GM10847 (cell line): ENCODE data around the gene MRAP.

ENCODE experiments used
- POLR2A ChIP-seq: IDR thresholded peaks from 2 replicates; pipeline ENCODE4 v1.6.1; 2011; ENCODE audit not compliant: insufficient read length; ENCODE audit errors: extremely low read depth

Gene MRAP

GRCh38 chr21:32282992-32283391, 15.7 kb upstream of the MRAP start:
- no peak for TF ChIP-seq POLR2A

GRCh38 chr21:32285476-32285875, 13.2 kb upstream of the MRAP start:
- no peak for TF ChIP-seq POLR2A

GRCh38 chr21:32297449-32297848, 1.2 kb upstream of the MRAP start:
- TF ChIP-seq POLR2A = no peak

GRCh38 chr21:32298148-32298559, 501 bp upstream of the MRAP start:
- TF ChIP-seq POLR2A = no peak

- no peak for TF ChIP-seq POLR2A
Observed at GRCh38 chr21:32299695-32300094, 1.0 kb downstream of the MRAP start.

- TF ChIP-seq POLR2A = no peak
Observed at GRCh38 chr21:32300117-32300681, 1.5 kb downstream of the MRAP start.

GRCh38 chr21:32301596-32301995, 2.9 kb downstream of the MRAP start:
- TF ChIP-seq POLR2A = no peak

GRCh38 chr21:32302560-32302959, 3.9 kb downstream of the MRAP start:
- no peak for TF ChIP-seq POLR2A

- TF ChIP-seq POLR2A = no peak
Observed at GRCh38 chr21:32303385-32303784, 4.7 kb downstream of the MRAP start.

GRCh38 chr21:32304998-32305397, 6.3 kb downstream of the MRAP start:
- TF ChIP-seq POLR2A = no peak

- TF ChIP-seq POLR2A = no peak
Observed at GRCh38 chr21:32306021-32306780, 7.5 kb downstream of the MRAP start.

GRCh38 chr21:32307706-32308105, 9.1 kb downstream of the MRAP start:
- TF ChIP-seq POLR2A = no peak

GRCh38 chr21:32308696-32309095, 10.0 kb downstream of the MRAP start:
- TF ChIP-seq POLR2A = no peak

- no peak for TF ChIP-seq POLR2A
Observed at GRCh38 chr21:32309906-32310460, 11.3 kb downstream of the MRAP start.

GRCh38 chr21:32311621-32312020, 13.0 kb downstream of the MRAP start:
- TF ChIP-seq POLR2A = no peak

GRCh38 chr21:32312326-32312725, 13.7 kb downstream of the MRAP start:
- TF ChIP-seq POLR2A = no peak
